GM21381 (cell line): ENCODE measurements around the gene LILRB1.
"Not testable (repeated sequence)": the region's sequence is repeated elsewhere in the genome, so short reads cannot be mapped to it uniquely, and the experiment has no call there.

Source experiments
- ATAC-seq: cut with Tn5 transposase; IDR thresholded peaks from one replicate; pipeline ENCODE4 v1.9.1; 2021; ENCODE audit warnings: mild to moderate bottlenecking, moderate library complexity; ENCODE audit not compliant: unreplicated experiment

Gene LILRB1

DNA sequence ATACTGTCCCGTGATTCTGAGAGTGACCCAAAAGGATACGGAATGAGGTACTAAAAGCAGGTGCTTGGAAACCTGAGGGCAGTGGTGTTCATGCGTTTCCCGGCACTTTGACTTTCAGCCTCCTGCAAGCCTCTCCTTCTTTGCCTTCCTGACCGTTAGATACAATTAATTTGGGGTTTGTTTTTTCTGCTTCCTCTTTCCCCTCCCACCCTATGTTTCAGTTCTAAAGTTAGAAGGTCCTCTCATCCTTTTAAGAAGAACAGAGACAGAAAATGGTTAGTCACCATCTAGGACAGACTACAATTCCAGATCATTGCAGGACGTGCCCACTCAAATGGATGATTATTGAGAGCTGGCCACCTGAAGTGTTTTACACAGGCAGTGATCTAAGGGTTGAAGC lies 30.7 kb downstream of the LILRB1 start:
- ATAC-seq = peak; percentile 49

DNA sequence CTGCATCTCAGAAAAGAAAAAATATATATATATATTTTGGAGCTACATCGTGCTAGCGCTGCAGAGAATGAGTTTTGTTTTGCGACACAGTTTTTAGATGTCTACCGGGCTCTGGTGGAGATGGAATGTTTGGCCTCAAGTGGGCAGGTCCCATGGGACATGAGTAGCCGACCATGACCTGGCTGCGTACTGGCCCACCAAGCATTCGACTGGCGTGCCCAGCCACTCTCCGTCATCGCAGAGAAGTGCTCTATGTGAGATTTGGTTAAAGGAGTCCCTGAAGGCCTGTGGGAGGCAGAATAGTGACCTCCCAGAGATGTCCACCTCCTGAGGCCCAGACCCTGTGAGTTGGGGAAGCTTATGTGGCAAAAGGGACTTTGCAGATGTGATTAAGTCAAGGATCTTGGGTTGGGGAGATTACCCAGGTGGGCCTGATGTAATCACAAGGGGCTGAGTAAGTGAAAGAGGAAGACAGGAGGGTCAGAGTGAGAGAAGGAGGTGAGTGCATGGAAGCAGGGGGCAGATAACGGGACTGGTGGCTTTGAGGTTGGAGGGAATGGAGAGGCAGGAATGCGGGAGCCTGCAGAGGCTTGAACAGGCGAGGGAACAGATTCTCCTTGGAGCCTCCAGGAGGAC lies 31.7 kb downstream of the LILRB1 start:
- no peak for ATAC-seq

DNA sequence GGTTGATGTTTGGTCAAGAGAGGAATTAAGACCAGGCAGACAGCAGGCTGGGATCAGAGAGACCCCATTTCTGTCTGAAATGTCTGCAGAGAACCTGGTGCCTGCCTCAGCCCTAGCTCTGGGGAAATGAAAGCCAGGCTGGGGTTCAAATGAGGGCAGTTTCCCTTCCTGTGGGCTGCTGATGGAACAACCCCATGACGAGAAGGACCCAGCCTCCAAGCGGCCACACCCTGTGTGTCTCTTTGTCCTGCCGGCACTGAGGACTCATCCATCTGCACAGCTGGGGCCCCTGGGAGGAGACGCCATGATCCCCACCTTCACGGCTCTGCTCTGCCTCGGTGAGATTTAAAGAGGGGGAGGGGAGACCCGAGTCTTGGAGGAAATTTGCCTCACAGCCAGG lies 32.4 kb downstream of the LILRB1 start, which contains the start of gene LILRB4:
Gene LILRB4 (plus strand): TSS at position 256 of the 400 bp plus-strand sequence. CDS start 49 bp downstream, at position 305.
- ATAC-seq = no peak

DNA sequence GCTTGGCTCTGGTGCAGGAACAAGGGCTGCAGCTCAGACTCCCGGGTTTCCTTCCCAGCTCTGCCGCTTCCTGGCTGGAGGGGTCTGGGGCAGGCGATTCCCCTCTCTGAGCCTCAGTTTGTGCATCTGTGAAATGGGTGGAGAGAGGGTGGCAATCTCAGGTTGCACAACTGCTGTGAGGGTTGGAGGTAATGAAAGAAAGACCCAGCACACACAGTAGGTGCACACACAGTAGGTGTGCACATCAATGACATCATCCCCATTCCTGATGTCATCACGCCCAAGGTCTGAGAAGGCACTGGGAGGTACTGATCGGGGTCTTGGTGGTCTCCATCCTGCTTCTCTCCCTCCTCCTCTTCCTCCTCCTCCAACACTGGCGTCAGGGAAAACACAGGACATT lies 35.2 kb downstream of the LILRB1 start:
- no peak for ATAC-seq

DNA sequence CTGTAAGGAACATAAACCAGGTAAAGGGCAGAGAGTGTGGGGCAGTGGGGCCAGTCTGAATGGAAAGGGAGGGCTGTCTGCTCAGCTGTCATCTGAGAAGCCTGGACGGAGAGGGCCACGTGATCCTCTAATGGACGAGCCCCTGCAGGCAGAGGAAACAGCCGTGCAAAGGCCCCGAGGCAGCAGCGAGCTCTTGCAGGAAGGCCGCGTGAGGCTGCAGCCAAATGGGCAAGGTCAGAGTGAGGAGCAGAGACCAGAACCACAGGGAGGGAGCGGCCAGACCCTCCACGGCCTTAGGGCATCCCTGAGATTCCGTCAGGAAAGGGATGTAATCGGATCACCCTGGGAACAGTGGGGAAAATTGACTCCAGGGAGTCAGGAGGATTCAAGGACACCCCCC lies 36.9 kb downstream of the LILRB1 start:
- ATAC-seq = no peak

DNA sequence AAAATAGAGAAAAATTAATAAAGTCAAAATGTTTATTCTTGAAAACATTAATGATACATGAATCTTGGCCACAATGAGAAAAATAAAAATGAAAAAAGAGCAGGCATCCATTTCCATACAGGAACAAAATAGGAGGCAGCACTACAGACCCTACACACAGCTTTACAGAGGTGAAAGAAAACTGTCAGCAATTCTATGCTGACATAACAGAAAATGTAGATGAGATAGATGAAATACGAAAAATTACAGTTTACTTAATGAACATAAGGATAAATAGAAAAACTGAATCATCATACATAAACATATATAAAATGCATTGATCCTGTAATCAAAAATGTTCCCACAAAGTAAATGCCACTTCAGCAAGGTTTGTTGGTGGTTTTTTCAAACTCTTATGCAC lies 38.1 kb downstream of the LILRB1 start:
- ATAC-seq = no peak

DNA sequence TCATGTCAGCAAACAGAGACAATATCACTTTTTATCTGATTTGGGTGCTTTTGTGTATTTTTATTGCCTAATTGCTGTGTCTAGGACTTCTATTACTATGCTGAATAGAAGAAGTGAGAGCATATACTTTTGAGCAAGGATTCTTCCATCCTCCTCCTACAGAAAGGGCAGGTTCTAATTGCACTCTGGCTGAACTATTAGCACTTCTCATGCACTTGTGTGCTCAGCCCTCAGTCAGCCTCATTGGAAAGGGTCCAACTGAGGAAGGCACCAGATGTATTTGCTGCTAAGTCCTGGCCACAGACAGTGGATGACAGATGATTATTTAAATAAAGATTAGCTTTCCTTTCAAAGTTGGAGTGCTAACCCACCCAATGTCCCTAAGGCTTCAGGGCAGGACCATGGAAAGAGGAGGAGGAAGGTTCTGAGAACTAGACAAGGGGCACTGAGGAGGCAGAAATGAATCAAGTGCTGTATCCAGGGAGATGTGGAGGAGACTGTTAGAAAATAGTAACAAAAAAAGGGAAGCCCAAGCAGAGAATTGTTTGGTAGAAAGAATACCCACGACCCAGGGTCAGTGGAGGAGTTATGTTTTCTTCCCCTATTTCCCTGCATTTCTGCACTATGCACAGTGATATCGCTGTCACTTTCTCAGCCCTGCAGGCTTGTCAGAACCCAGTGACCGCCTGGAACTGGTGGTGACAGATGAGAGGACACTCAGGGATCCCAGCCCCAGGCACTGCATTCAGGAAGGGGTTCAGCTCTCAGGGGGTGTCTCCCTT lies 40.5 kb downstream of the LILRB1 start:
- ATAC-seq = no peak

DNA sequence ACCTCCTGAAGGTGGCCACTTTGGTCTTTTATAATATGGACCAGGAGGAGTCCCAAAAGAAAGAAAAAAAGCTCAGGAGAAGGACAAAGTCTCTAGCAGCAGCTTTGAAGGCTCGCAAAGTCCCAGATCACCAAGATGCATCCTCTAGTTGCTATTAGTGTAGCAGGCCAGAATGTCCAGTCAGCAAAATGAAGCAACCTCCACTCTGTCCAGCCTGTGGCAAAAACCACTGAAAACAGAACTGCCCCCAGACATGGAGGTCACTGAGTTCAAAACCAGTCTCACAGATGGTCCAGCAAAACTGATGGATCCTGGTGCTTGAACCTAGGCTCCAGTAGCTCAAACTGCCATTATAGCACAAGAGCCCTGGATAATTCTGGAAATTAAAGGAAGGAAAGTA lies 42.9 kb downstream of the LILRB1 start:
- no peak for ATAC-seq

DNA sequence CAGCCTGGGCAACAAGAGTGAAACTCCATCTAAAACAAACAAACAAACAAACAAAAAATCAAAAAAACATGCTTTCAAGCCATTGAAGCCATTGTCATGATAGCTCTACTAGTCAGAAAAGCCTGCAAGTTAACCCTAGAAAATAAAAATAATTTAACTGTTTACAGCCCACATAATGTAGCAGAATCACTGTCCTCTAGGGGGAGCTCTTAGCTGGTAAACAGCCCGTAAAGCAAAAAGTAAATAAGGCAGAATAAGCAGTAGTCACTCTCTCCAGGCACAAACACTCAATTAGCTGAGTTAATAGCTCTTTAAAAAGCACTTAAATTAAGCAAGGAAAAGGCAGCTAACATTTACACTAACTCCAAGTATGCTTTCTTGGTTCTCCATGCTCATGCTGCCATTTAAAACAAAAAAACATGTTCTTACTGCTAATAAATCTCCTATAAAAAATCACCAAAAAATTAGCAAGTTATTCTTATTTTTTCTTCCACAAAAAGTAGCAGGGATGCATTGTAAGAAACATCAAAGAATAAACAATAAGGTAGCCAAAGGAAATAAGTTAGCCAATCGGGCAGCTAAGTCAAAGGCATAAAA lies 43.8 kb downstream of the LILRB1 start:
- no peak for ATAC-seq

DNA sequence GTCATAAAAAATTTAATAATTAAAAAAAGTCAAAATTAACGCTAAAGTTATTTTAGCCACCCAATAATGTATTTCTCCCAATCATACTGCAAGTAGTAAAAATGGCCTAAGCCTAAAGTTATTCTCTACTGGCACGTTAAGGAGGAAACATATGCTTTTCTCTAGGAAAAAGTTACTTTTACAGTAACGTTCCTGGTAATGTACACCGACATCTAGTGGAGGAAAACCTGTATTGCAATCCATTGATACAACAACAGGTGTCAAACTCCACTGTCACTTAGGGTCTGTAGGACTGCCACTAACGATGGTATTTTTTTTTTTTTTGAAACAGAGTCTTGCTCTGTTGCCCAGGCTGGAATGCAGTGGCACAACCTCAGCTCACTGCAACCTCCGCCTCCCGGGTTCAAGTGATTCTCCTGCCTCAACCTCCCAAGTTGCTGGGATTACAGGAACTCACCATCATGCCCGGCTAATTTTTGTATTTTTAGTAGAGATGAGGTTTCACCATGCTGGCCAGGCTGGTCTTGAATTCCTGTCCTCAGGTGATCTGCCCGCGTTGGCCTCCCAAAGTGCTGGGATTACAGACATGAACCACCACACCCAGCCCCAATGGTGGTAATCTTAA lies 46.0 kb downstream of the LILRB1 start:
- ATAC-seq = not testable (repeated sequence)

DNA sequence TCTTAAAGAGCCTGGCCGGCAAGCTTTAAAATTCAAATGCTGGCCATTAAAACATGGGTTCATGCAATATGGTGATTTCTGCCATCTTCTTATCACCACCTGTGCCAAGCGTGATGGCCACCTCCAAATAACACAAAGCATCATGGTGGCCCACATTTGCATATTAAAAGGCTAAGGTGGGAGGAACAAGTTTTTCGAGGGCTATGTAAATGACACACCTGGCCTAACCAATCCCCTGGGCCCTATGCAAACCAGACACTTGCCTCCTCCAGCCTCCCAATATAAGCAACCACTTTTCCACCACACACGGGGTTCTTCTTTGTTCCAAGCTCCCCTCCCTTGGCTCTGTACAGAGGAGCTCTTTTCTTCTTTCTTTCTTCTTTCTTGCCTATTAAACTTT lies 46.9 kb downstream of the LILRB1 start:
- ATAC-seq = no peak

DNA sequence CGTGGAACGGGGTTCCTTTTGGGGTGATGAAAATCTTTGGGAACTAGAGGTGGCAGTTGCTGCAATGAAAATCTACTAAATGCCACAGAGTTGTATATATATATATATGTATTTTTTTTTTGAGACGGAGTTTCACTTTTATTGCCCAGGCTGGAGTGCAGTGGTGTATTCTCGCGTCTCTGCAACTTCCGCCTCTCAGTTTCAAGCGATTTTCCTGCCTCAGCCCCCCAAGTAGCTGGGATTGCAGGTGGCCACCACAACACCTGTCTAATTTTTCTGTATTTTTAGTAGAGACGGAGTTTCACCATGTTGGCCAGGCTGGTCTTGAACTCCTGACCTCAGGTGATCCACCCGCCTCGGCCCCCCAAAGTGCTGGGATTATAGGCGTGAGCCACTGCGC lies 51.3 kb downstream of the LILRB1 start:
- not testable (repeated sequence) for ATAC-seq

DNA sequence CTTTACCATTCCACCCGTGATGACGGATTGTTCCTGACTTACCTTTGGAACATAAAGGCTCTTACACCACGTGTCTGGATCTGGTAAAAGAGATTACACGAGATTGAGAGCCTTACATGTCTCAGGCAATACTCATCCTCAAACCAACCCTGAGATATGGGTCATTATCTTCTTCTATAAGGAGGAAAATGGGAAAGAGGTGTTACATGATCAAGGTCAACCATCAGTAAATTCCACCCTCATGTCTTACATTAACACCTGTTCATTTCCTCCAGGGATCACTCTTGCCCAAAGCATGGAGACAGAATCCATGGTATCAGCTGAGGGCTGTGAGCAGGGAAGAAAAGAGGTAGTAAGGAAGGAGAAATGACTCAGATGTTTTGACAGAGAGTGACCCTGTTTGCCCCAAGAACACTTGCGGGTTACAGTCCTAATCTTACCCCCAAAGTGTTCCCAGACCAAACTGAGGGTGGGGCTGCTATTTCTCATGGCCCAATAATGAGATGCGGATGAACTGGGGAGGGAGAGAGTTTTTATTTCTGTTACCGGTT lies 52.1 kb downstream of the LILRB1 start:
- ATAC-seq = no peak

DNA sequence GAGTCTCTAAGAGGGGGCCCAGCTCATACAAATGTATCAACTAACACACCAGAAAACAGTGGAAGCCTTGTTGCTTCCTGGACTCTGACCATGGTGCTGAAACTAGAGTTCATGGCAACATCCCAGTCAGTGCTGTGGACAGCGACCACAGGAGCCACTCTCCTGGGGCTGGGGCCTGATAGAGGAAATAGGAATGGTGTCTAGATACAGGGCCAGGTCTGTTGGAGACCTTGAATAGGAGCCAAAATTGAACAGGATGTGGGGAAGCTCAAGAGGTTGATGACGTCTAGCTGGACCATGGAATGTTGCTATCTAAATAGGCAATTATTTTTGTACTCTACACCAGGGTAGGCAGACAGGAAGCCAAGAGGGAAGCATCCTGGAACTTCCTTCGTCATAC lies 54.2 kb downstream of the LILRB1 start:
- no peak for ATAC-seq
